NCI-H2029 (cell line): Measurements from ENCODE around the gene SCLY.

Experiments used
- DNase-seq: peaks from one replicate; lab custom pipeline; 2025; lab: John Stamatoyannopoulos, UW

SCLY gene

DNA sequence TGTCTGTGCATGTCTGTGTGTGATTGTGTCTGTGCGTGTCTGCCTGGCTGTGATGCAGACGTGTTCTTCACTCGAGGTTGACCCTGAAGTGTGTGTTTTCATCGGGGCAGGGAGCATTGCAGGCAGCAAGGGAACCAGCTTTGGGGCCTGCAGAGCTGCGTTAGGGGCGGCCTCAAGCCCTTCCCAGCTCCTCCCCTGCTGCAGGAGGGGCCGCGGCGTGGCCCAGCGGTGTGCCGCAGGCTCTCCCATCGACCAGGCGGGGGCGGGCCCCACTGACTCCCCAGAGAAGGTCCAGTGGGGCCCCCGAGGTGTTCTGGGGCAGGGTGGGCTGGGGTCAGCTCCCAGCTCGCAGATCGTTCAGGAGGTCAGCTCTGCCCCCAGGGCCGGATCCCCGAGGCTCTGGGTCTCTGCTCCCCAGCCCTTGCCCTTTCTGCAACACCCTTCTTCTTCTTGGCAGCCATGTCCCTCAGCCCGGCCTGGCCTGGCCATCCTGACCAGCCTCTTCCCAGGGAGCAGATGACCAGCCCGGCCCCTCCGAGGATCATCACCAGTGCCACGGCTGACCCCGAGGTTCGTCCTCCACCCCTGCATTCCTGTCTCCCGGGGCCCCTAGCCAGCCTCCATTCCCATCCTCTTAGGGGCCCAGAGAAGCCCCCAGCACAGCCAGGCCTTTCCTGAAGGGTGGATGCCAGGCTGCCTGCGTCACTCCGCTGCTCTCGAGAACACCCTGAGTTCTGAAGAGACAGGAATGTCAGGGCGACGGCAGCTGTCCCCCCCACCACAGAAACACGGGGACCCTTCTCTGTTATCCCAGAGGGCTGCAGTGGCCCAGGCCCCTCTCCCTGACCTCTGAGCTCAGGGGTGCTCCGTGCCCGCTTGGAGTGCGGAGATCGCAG lies 66.6 kb downstream of the SCLY start:
- no peak for DNase-seq

DNA sequence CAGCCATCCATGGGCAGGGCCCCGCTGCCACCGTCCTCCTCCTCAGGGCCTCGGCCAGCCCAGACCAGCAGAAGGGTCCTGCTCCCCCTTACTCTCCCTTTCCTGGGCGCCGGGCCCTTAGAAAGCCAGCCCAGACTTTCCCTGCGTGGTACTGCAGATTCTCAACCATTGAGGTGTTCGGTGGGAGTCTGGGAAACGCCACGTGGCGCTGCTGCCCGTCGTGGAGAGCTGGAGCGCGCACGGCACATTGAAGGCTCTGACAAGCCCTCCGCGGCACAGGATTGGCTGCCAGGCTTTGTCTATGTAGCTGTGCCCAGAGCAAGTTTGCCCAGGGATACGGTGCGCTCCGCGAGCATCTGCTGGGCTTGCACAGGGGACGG lies 67.2 kb downstream of the SCLY start:
- no peak for DNase-seq

DNA sequence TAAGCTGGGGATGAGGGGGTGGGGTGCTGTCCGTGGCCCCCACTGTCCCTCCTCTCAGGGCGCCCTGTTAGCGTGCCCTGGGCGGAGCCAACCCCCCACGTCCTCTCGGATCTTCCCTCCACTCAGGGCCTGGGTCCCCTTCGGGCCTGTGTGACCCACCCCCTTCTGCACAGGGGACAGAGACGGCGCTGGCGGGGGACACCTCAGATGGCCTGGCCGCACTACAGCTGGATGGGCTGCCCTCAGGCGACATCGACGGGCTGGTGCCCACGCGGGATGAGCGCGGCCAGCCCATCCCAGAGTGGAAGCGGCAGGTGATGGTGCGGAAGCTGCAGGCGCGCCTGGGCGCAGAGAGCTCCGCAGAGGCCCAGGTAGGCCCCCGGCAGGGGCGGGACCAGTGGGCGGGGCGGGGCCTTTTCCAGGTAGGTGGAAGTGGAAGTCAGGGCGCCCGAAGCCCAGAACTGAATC lies 67.8 kb downstream of the SCLY start:
- DNase-seq = no peak

DNA sequence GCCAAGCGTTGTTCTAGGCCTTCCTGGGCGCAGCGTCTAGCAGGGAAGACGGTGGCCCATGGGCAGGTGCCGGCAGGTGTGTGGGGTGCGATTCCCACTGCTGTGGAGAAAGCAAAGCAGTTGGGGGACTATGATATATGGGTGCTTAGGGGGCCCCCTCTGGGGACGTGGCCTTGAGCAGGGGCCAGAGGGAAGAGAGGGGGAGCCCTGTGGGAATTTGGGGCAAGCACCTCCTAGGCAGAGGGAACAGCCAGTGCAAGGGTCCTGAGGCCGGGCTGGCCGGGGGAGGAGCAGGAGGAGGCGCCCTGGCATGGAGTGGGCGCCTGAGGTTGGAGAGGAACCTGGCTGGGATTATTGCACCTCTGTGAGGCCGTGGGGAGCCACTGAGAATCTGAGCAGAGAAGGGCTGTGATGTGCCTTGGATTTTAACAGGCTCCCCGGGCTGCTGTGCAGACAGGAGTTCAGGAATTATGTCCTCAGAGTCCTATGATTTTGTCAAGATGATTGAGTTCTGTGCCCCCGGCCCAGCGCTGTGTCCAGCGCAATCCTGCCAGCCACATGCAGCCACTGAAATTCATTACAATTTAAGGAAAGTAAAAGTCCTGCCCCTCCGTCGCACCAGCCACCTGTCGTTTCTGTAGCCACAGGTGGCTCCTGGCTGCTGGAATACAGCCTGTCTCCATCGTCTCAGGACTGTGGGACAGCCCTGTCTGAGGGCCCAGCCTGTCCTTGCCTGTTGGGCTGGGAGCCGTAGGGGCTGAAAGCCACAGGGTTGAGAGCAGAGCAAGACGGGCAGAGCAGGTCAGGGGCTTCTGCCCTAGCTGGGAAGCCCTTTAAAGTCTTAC lies 68.6 kb downstream of the SCLY start:
- no peak for DNase-seq

DNA sequence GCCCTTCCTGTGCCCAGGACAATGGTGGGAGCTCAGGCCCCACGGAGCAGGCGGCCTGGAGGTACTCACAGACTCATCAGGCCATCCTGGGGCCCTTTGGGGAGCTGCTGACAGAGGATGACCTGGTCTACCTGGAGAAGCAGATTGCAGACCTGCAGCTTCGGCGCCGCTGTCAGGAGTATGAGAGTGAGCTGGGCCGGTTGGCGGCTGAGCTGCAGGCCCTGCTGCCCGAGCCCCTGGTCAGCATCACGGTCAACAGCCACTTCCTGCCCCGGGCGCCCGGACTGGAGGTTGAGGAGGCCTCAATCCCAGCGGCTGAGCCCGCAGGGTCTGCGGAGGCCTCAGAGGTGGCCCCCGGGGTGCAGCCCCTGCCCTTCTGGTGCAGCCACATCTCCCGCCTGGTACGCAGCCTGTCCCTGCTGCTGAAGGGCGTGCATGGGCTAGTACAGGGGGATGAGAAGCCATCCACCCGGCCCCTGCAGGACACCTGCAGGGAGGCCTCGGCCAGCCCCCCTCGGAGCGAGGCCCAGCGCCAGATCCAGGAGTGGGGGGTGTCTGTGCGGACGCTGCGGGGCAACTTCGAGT lies 69.4 kb downstream of the SCLY start:
- DNase-seq = no peak

GRCh38 chr2:238130696-238131628 lies 70.2 kb downstream of the SCLY start:
- DNase-seq = no peak

- no peak for DNase-seq
Observed at GRCh38 chr2:238131761-238132462, 71.1 kb downstream of the SCLY start.

DNA sequence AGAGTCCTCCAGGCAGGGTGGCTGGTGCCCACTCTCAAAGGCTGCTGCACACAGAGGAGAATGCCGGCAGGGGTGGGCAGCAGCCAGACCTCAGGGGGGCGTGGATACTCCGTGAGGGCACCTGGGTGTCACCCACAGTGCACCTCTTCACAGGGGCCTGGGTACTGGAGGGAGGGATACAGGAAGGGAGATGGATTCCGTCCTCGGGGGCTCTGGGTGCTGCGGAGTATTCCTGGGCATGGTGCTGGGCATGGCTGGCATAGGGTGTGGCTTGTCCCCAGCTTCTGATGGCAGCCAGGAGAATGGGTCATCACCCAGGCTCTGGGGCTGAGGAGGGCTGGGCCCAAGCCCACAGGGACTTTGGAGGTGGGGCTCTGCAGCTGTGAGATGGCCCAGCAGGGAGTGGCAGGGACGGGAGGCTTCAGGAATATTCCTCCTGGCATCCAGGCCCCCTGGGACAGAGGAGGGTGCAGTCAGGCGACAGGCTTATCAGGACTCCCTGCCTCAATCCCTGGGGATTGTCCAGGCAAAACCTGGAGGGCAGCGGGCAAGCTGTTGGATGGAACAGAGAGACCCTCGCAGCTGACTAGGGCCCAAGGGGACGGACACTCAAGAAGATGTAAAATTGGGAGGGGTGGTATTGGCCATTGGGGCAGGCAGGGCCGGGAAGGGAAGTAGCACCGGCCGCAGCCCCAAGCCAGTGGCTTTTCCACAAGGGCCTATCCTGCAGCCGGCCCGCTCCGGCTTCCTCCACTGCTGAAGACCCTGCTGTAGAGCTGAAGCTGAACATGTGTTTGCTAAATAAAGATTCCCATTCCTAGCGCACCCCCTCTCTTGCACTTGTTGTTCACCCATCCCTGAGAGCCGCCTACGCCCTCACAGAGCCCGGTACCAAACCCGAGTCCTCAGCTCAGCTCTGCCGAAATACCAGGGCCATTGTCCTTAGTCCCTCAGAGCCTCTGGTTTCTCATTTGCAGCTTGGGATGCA lies 72.0 kb downstream of the SCLY start:
- no peak for DNase-seq

- no peak for DNase-seq
Observed at GRCh38 chr2:238133499-238134392, 72.9 kb downstream of the SCLY start.

GRCh38 chr2:238134393-238134785 lies 73.6 kb downstream of the SCLY start:
- no peak for DNase-seq

GRCh38 chr2:238135601-238136150 lies 74.9 kb downstream of the SCLY start:
- DNase-seq = no peak

DNA sequence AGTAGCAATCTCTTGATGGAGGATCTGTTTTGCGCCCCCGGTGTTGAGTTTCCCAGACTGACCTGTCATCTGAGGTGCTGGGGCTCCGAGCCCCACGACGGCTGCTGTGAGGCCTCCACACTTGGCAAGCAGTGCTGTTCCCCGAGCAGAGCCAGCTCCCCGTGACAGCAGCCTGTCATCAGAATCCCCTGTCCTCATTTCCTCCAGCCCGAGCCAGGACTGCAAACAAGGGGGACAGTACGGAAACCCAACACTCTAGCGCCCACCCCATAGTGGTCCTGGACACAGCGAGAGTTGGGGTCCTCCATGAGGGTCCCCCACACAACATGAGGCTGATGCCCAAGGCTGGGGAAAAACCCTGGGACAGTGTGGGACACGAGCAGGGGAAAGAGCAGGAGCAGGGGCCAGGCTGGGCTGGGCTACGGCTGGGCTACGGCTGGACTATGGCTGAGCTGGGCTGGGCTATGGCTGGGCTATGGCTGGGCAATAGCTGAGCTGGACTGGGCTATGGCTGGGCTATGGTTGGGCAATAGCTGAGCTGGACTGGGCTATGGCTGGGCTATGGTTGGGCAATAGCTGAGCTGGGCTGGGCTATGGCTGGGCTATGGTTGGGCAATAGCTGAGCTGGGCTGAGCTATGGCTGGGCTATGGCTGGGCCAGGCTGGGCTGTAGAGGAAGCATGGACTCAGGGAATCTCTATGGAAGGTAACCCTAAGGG lies 76.2 kb downstream of the SCLY start:
- DNase-seq = no peak

- DNase-seq = no peak
Observed at GRCh38 chr2:238137885-238138284, 77.1 kb downstream of the SCLY start.

DNA sequence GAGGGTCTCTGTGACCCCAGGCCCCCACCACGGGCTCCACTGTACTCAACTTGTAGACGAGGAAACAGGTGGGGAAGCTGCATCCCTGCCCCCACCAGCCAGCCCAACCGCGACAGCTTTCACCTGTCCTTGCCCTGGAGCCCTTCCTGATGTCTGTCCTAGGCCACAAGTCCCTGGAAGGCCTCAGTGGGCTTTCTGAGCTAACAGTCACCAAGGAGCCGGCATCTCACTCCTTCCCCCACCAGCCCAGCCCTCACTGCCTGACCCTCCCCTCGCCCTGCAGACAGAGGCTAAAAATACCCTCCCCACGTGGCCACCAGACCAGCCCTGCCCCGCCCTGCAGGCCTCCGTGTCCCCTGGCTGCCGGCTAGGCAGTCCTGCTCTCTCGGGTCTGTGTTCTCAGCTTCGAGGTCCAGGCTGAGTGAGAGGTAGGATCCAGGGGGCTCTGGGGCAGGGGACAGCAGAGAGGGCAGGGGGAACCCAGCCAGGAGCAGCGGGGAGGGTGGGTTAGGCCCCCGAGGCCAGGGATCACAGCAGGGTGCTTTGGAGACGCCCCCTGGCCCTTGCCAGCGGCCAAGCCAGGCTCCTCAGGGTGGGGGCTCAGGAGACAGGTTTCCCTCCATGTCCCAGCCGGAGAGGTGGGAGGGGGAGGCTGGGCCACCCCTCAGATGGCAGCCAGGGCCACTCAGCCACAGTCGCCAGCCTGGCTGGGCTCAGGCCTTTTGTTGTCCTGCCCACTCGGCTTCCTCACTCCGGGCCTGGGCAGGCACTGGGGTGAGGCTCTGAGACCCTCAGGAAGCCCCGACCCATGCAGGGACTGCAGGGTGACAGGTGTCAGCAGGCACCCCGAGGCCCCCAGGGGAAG lies 77.8 kb downstream of the SCLY start, which contains the start of gene KLHL30:
KLHL30 (plus strand) TSS at position 338 of the 865 bp plus-strand sequence. CDS start 2,087 bp downstream, outside the sequence.
- DNase-seq = no peak

GRCh38 chr2:238139196-238140039 lies 78.6 kb downstream of the SCLY start:
- no peak for DNase-seq

- DNase-seq = no peak
Observed at GRCh38 chr2:238140040-238140439, 79.2 kb downstream of the SCLY start.
